ENCODE results near the gene CELF5.

- TF ChIP-seq CTCF (IDR thresholded peaks at IDR 0.05) (no peak), EZH2 (IDR thresholded peaks at IDR 0.05; ENCODE audit: borderline replicate concordance, insufficient read depth, low read depth, low read length, poor library complexity, severe bottlenecking) (no peak)
Observed at GRCh38 chr19:3336351-3336679, 111.9 kb downstream of the CELF5 start.

All from B cell (primary cell).